Mesenchymal stem cell (in vitro differentiated cells and primary cell): ENCODE data around the gene HSPA12A.

Experiments
- DNase-seq: peaks from one replicate; pipeline ENCODE4 v3.0.0-alpha.2; 2013
- H2AFZ ChIP-seq: one replicate; pipeline ENCODE4 v1.6.1; 2013; ENCODE audit warnings: low read depth, mild to moderate bottlenecking, control low read depth, inconsistent platforms, low read length, moderate library complexity
- H2AK5ac ChIP-seq: 2 replicates; pipeline ENCODE4 v1.6.1; 2013; ENCODE audit warnings: low read length, moderate library complexity, mild to moderate bottlenecking, inconsistent platforms; ENCODE audit not compliant: severe bottlenecking
- H2BK120ac ChIP-seq: one replicate; pipeline ENCODE4 v1.6.1; 2013; ENCODE audit warnings: low read depth, mild to moderate bottlenecking, inconsistent platforms, low read length, moderate library complexity
- H2BK12ac ChIP-seq, 2 experiments: one replicate each; pipeline ENCODE4 v1.6.1; 2013; ENCODE audit warnings: inconsistent platforms in 2 of 2, low read length in 2 of 2, mild to moderate bottlenecking in 2 of 2, moderate library complexity in 2 of 2, control low read depth in 1 of 2
- H2BK15ac ChIP-seq: one replicate; pipeline ENCODE4 v1.6.1; 2013; ENCODE audit warnings: mild to moderate bottlenecking, low read depth, inconsistent platforms; ENCODE audit not compliant: poor library complexity, severe bottlenecking
- H2BK5ac ChIP-seq: 2 replicates; pipeline ENCODE4 v1.6.1; 2013; ENCODE audit warnings: low read depth, mild to moderate bottlenecking, low read length, control low read depth, inconsistent platforms; ENCODE audit not compliant: poor library complexity, severe bottlenecking
- H3K14ac ChIP-seq, 2 experiments: one replicate each; pipeline ENCODE4 v1.6.1; 2013; ENCODE audit warnings: inconsistent platforms in 2 of 2, low read length in 2 of 2, control low read depth in 1 of 2, mild to moderate bottlenecking in 1 of 2, moderate library complexity in 1 of 2
- H3K18ac ChIP-seq, 2 experiments: one replicate each; pipeline ENCODE4 v1.6.1; 2013; ENCODE audit warnings: inconsistent platforms in 2 of 2, low read length in 2 of 2, control low read depth in 1 of 2, low read depth in 1 of 2, mild to moderate bottlenecking in 1 of 2
- H3K23ac ChIP-seq, 2 experiments: one replicate each; pipeline ENCODE4 v1.6.1; 2013; ENCODE audit warnings: inconsistent platforms in 2 of 2, low read length in 2 of 2, mild to moderate bottlenecking in 2 of 2, moderate library complexity in 2 of 2, control low read depth in 1 of 2
- H3K27ac ChIP-seq: 2 replicates; pipeline ENCODE4 v1.5.1; 2013; ENCODE audit warnings: mild to moderate bottlenecking, moderate library complexity, low read length, control low read depth, inconsistent platforms; ENCODE audit not compliant: poor library complexity, severe bottlenecking
- H3K27me3 ChIP-seq, 2 experiments: 2 replicates each; pipeline versions ENCODE4 v1.6.1 to v1.7.0; 2013; ENCODE audit warnings: low read length in 2 of 2, mild to moderate bottlenecking in 2 of 2, moderate library complexity in 2 of 2, control low read depth in 1 of 2, inconsistent platforms in 1 of 2; ENCODE audit not compliant: control insufficient read depth in 1 of 2, insufficient read depth in 1 of 2
- H3K36me3 ChIP-seq, 2 experiments: 2 replicates each; pipeline versions ENCODE4 v1.6.1 to v1.7.0; 2013; ENCODE audit warnings: low read length in 2 of 2, control low read depth in 1 of 2, inconsistent platforms in 1 of 2, low read depth in 1 of 2, mild to moderate bottlenecking in 1 of 2; ENCODE audit not compliant: insufficient read depth in 2 of 2, control insufficient read depth in 1 of 2
- H3K4ac ChIP-seq, 2 experiments: one replicate each; pipeline ENCODE4 v1.6.1; 2013; ENCODE audit warnings: inconsistent platforms in 2 of 2, low read length in 2 of 2, mild to moderate bottlenecking in 2 of 2, moderate library complexity in 2 of 2, control low read depth in 1 of 2, low read depth in 1 of 2
- H3K4me1 ChIP-seq: 2 replicates; pipeline ENCODE4 v1.6.1; 2013; ENCODE audit warnings: low read depth, low read length, control low read depth; ENCODE audit not compliant: control insufficient read depth, insufficient read depth
- H3K4me2 ChIP-seq: 2 replicates; pipeline ENCODE4 v1.6.1; 2013; ENCODE audit warnings: low read length, mild to moderate bottlenecking, inconsistent platforms; ENCODE audit not compliant: poor library complexity, severe bottlenecking
- H3K4me3 ChIP-seq, 2 experiments: 2 replicates each; pipeline versions ENCODE4 v1.5.1 to v1.7.0; 2013; ENCODE audit warnings: low read length in 2 of 2, mild to moderate bottlenecking in 2 of 2, control low read depth in 1 of 2, low read depth in 1 of 2; ENCODE audit not compliant: insufficient read depth in 1 of 2
- H3K79me1 ChIP-seq: replicated peaks from 2 replicates; pipeline ENCODE4 v1.6.1; 2013; ENCODE audit warnings: mild to moderate bottlenecking, control low read depth, low read length, inconsistent platforms; ENCODE audit not compliant: poor library complexity, severe bottlenecking
- H3K9ac ChIP-seq: 2 replicates; pipeline ENCODE4 v1.7.0; 2013; ENCODE audit warnings: mild to moderate bottlenecking, low read length, moderate library complexity
- H3K9me3 ChIP-seq: 2 replicates; pipeline ENCODE4 v1.7.0; 2013; ENCODE audit warnings: mild to moderate bottlenecking, low read length; ENCODE audit not compliant: control insufficient read depth
- H4K8ac ChIP-seq: one replicate; pipeline ENCODE4 v1.6.1; 2013; ENCODE audit warnings: inconsistent platforms, mild to moderate bottlenecking, low read length, moderate library complexity
- H4K91ac ChIP-seq: one replicate; pipeline ENCODE4 v1.6.1; 2013; ENCODE audit warnings: mild to moderate bottlenecking, low read length, inconsistent platforms
- WGBS: methylation state at CpG from one replicate; pipeline ENCODE4 v1.1.7; 2013; ENCODE audit warnings: mixed read lengths; 5-methylcytosine and 5-hydroxymethylcytosine counted together

Gene HSPA12A

DNA sequence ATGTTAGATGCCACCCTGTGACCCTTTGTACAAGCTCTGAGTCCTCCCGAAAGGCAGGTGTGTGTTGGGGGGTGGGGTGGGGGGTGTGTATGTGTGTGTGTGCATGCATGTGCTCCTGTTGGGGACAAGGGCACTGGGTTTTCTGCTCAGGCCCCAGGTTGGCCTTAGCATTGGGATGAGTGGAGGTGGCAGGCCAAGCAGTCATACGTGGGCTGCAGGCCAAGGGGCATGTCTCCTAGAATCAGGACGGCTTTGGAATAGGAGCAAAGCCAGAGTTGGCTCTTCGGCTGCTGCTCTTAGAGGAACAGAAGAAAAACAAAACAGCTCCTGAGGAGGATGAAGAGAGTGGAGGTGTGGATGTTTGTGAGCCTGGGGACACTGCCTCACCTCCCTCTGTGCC is 26.0 kb downstream of the HSPA12A start:
- no peak for DNase-seq
- no peak overlapping the region for H2AFZ ChIP-seq
- H3K23ac ChIP-seq, result no peak overlapping the region
- H3K14ac ChIP-seq, result no peak overlapping the region
- H4K8ac ChIP-seq, result no peak overlapping the region
- H3K4me1 ChIP-seq, result peaks cover 39% of the 10 kb centered on the region
- H2BK15ac ChIP-seq, result no peak overlapping the region
- H2BK12ac ChIP-seq, result no peak overlapping the region
- no peak overlapping the region for H3K9ac ChIP-seq
- whole genome bisulfite sequencing, result 72% methylated on average over 4 of the region's 4 CpGs
- H3K27ac ChIP-seq, result no peak overlapping the region
- H2BK120ac ChIP-seq, result no peak overlapping the region
- no peaks in the 10 kb centered on the region for H3K9me3 ChIP-seq
- no peak overlapping the region for H3K4ac ChIP-seq
- H4K91ac ChIP-seq, result no peak overlapping the region
- H3K4me2 ChIP-seq, result no peak overlapping the region
- no peaks in the 10 kb centered on the region for H3K27me3 ChIP-seq
- H2AK5ac ChIP-seq, result no peak overlapping the region
- no peak overlapping the region for H2BK5ac ChIP-seq
- H3K4me3 ChIP-seq, result no peak overlapping the region
- H3K18ac ChIP-seq, result no peak overlapping the region
- peaks cover 15% of the 10 kb centered on the region for H3K79me1 ChIP-seq
- peaks cover 0 to 18% of the 10 kb centered on the region in 2 experiments for H3K36me3 ChIP-seq

DNA sequence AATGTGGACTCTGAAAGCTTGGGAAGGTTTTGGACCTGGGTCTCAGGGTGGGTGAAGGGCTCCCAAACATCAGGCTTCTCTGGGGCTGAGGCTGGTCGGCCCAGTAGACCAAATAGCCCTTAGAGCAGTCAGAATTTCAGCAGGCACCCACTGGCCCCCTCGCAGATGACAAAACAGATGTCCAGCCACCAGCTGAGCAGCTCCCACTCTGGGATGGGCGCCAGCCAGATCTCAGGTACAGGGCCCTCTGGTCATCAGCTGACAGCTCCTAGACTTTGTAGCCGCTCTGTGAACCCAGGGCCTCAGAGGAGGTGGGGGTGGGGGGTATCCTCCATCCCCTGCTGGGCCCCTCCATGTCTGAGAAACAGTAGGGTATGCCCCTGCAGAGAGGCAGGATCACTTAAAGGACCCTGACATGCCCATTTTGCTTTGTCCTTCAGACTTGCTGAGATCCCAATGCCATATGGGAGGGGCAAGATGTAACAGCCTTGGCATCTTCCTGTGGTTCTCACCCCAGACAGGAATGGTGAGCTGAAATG is 26.5 kb downstream of the HSPA12A start:
- Histone ChIP-seq H3K36me3 (peaks cover 0 to 18% of the 10 kb centered on the region in 2 experiments), H4K91ac (no peak overlapping the region), H3K23ac (no peak overlapping the region), H2AFZ (no peak overlapping the region), H3K27me3 (no peaks in the 10 kb centered on the region), H3K4me1 (peaks cover 38% of the 10 kb centered on the region), H2AK5ac (peak overlapping the region; percentile 61), H2BK5ac (no peak overlapping the region), H3K4me3 (no peak overlapping the region), H3K4ac (no peak overlapping the region), H2BK120ac (no peak overlapping the region), H2BK15ac (no peak overlapping the region), H2BK12ac (no peak overlapping the region), H3K14ac (no peak overlapping the region), H3K18ac (no peak overlapping the region), H3K9ac (no peak overlapping the region), H3K79me1 (peaks cover 15% of the 10 kb centered on the region), H3K4me2 (no peak overlapping the region), H3K27ac (no peak overlapping the region), H3K9me3 (no peaks in the 10 kb centered on the region), H4K8ac (no peak overlapping the region)
- no peak for DNase-seq
- 85% methylated on average over 4 of the region's 4 CpGs for WGBS

DNA sequence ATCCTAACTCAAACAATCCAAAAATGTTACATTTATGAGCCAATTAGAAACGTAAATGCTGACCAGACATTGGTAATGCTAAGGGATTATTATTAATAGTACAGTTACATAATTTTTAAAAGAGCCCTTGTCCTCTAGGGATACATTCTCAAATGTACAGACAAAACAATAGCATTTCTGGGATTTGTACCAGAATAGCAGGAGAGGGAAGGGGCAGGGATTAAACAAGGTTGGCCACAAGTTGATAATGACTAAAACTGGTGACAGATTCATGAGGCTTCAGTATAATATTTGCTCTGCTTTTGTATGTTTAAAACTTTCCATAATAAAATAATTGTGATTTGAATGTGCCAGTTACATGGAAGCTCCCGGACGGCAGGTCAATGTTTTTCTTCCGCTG is 27.0 kb downstream of the HSPA12A start:
- Histone ChIP-seq H3K9ac (no peak overlapping the region), H3K36me3 (peaks cover 0 to 18% of the 10 kb centered on the region in 2 experiments), H3K4me1 (peaks cover 33% of the 10 kb centered on the region), H4K91ac (no peak overlapping the region), H2BK5ac (no peak overlapping the region), H3K23ac (no peak overlapping the region), H2AFZ (no peak overlapping the region), H2BK120ac (no peak overlapping the region), H3K79me1 (peaks cover 15% of the 10 kb centered on the region), H3K18ac (no peak overlapping the region), H3K4me2 (no peak overlapping the region), H3K4me3 (no peak overlapping the region), H3K9me3 (no peaks in the 10 kb centered on the region), H3K14ac (no peak overlapping the region), H2BK12ac (no peak overlapping the region), H3K27me3 (no peaks in the 10 kb centered on the region), H2BK15ac (no peak overlapping the region), H4K8ac (no peak overlapping the region), H3K4ac (no peak overlapping the region), H3K27ac (no peak overlapping the region), H2AK5ac (peak overlapping the region; percentile 61)
- no peak for DNase-seq
- WGBS, result 100% methylated on average over 3 of the region's 4 CpGs

DNA sequence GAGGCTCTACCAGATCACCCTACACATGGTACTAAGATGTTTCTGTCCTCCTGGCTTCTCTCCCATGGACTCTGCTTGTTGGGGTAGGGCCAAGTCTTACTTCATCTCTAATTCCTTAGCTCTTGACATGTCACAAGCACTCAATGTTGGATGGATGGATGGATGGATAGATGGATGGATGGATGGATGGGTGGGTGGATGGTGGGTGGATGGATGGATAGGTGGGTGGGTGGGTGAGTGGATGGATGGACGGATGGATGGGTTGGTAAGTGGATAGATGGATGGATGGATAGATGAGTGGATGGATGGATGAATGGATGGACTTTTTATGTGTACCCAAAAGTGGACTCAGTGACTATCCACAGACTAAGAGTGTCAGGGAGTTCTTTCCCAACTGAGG is 28.5 kb downstream of the HSPA12A start:
- peaks cover 0 to 18% of the 10 kb centered on the region in 2 experiments for H3K36me3 ChIP-seq
- H3K9ac ChIP-seq, result no peak overlapping the region
- no peak overlapping the region for H2BK120ac ChIP-seq
- H3K4ac ChIP-seq, result no peak overlapping the region
- H3K18ac ChIP-seq, result no peak overlapping the region
- 33% methylated on average over 1 of the region's 1 CpG for WGBS
- H2BK12ac ChIP-seq, result no peak overlapping the region
- no peak overlapping the region for H4K8ac ChIP-seq
- no peak overlapping the region for H2BK5ac ChIP-seq
- no peak overlapping the region for H2BK15ac ChIP-seq
- no peak overlapping the region for H2AK5ac ChIP-seq
- H3K27ac ChIP-seq, result no peak overlapping the region
- H3K79me1 ChIP-seq, result peaks cover 19% of the 10 kb centered on the region
- H3K27me3 ChIP-seq, result no peaks in the 10 kb centered on the region
- no peak overlapping the region for H3K14ac ChIP-seq
- no peak for DNase-seq
- H3K4me1 ChIP-seq, result peaks cover 29% of the 10 kb centered on the region
- no peak overlapping the region for H3K23ac ChIP-seq
- H4K91ac ChIP-seq, result no peak overlapping the region
- no peak overlapping the region for H3K4me3 ChIP-seq
- no peak overlapping the region for H2AFZ ChIP-seq
- H3K4me2 ChIP-seq, result no peak overlapping the region
- no peaks in the 10 kb centered on the region for H3K9me3 ChIP-seq
